A549 (cell line): ENCODE results near the gene PIGK. TPM values are rescaled to one million over a fixed set of nuclear protein-coding genes. Genes with fewer than 3 reads are reported as not detected.
A peak's percentile ranks its signal among the peaks of the same experiment; 100 is the strongest.

Experiments used
- ATAC-seq, 2 experiments: fragments of 200-7000 bp in 1 of 2; fragments of >200 bp in 1 of 2; cut with Nextera tagmentation in 1 of 2; cut with Tn5 transposase in 1 of 2; 3 replicates each; pipeline versions ENCODE4 v1.8.0 to v1.9.1; 2018 to 2020; ENCODE audit warnings: mild to moderate bottlenecking in 1 of 2, moderate library complexity in 1 of 2
- CTCF ChIA-PET: fragments of 300-600 bp; sonication (Branson Sonifier 250); formaldehyde crosslinking; extraction: SDS; loops from one replicate; lab custom pipeline; 2021; ENCODE audit warnings: antibody characterized with exemption, inconsistent platforms; lab: Yijun Ruan, JAX
- POLR2A ChIA-PET: fragments of 350-600 bp; formaldehyde crosslinking; extraction: SDS; loops from one replicate; lab custom pipeline; 2021; ENCODE audit warnings: antibody characterized with exemption, inconsistent platforms; lab: Yijun Ruan, JAX
- DNase-seq, 2 experiments: peaks; one replicate each; pipeline versions ENCODE4 v3.0.0 to v3.0.0-alpha.2; 2011 to 2016; ENCODE audit warnings: low read depth in 1 of 2, low spot score in 1 of 2
- FAIRE-seq: peaks from 2 replicates; lab custom pipeline; 2011; peaks lifted over from hg19 to GRCh38; lab: Jason Lieb, UNC
- H3K27ac ChIP-seq, 2 experiments: fragments of >200 bp; sonication (Bioruptor Twin); formaldehyde crosslinking; 3 replicates each; pipeline ENCODE4 v1.5.1; 2016 to 2017
- H3K4me1 ChIP-seq: fragments of >200 bp; sonication (Bioruptor Twin); formaldehyde crosslinking; 3 replicates; pipeline ENCODE4 v1.6.1; 2016
- H3K4me2 ChIP-seq: fragments of >200 bp; sonication (Bioruptor Twin); formaldehyde crosslinking; 3 replicates; pipeline ENCODE4 v1.6.1; 2016
- H3K4me3 ChIP-seq: fragments of >200 bp; sonication (Bioruptor Twin); formaldehyde crosslinking; 3 replicates; pipeline ENCODE4 v1.5.1; 2016
- H3K9me3 ChIP-seq: fragments of >200 bp; sonication (Bioruptor Twin); formaldehyde crosslinking; 3 replicates; pipeline ENCODE4 v1.6.1; 2016
- BHLHE40 ChIP-seq: IDR thresholded peaks from 2 replicates; pipeline ENCODE4 v1.6.1; 2012; ENCODE audit warnings: low read depth, low read length, inconsistent platforms
- CBX8 ChIP-seq: fragments of 200-600 bp; sonication (generic); IDR thresholded peaks from 2 replicates; pipeline ENCODE4 v1.6.1; 2016
- CEBPB ChIP-seq, 2 experiments: fragments of >200 bp in 1 of 2; sonication (Bioruptor Twin) in 1 of 2; formaldehyde crosslinking in 1 of 2; IDR thresholded peaks; 2 replicates each; pipeline ENCODE4 v1.6.1; 2012 to 2016
- CHD4 ChIP-seq: fragments of 200-600 bp; sonication (generic); IDR thresholded peaks from 2 replicates; pipeline ENCODE4 v1.6.1; 2016; ENCODE audit warnings: antibody characterized with exemption, mild to moderate bottlenecking, borderline replicate concordance
- CTCF ChIP-seq: fragments of >200 bp; sonication (Bioruptor Twin); formaldehyde crosslinking; IDR thresholded peaks from 3 replicates; pipeline ENCODE4 v1.5.1; 2016
- EHF ChIP-seq: fragments of 250-450 bp; sonication (Bioruptor Pico); IDR thresholded peaks from 2 replicates; pipeline ENCODE4 v1.5.0; 2020; ENCODE audit warnings: mild to moderate bottlenecking
- GATA3 ChIP-seq: IDR thresholded peaks from 2 replicates; pipeline ENCODE4 v1.6.1; 2012; ENCODE audit warnings: borderline replicate concordance
- HOXB13 ChIP-seq: fragments of 250-450 bp; sonication (Bioruptor Pico); IDR thresholded peaks from 2 replicates; pipeline ENCODE4 v1.5.0; 2020; ENCODE audit warnings: low read depth, mild to moderate bottlenecking, moderate library complexity
- JUN ChIP-seq, 2 experiments: fragments of >200 bp; sonication (Bioruptor Twin); formaldehyde crosslinking; IDR thresholded peaks; 2 replicates in 1 of 2; 3 replicates in 1 of 2; pipeline ENCODE4 v1.6.1; 2016 to 2017
- KDM5A ChIP-seq: fragments of 200-600 bp; sonication (generic); IDR thresholded peaks from 2 replicates; pipeline ENCODE4 v1.6.1; 2016; ENCODE audit warnings: antibody characterized with exemption, mild to moderate bottlenecking
- NPAS2 ChIP-seq: fragments of 250-450 bp; sonication (Bioruptor Pico); IDR thresholded peaks from 2 replicates; pipeline ENCODE4 v1.8.0; 2022; ENCODE audit warnings: mild to moderate bottlenecking, moderate library complexity, borderline replicate concordance
- PHF8 ChIP-seq: fragments of 200-600 bp; sonication (generic); IDR thresholded peaks from 2 replicates; pipeline ENCODE4 v1.6.1; 2016; ENCODE audit warnings: low read depth, mild to moderate bottlenecking, antibody characterized with exemption, moderate library complexity, borderline replicate concordance
- RARB ChIP-seq: fragments of 250-450 bp; sonication (Bioruptor Pico); IDR thresholded peaks from 2 replicates; pipeline ENCODE4 v1.8.0; 2021; ENCODE audit warnings: mild to moderate bottlenecking, moderate library complexity
- REST ChIP-seq: fragments of 200-600 bp; sonication (generic); IDR thresholded peaks from 2 replicates; pipeline ENCODE4 v1.6.1; 2016; ENCODE audit warnings: antibody characterized with exemption, mild to moderate bottlenecking, moderate library complexity
- RFX5 ChIP-seq: fragments of 450-650 bp; IDR thresholded peaks from 2 replicates; pipeline ENCODE4 v1.7.1; 2014; ENCODE audit warnings: antibody characterized with exemption, mild to moderate bottlenecking, moderate library complexity
- RNF2 ChIP-seq: fragments of 200-600 bp; sonication (generic); IDR thresholded peaks from 2 replicates; pipeline ENCODE4 v1.6.1; 2016; ENCODE audit warnings: low read depth, mild to moderate bottlenecking, antibody characterized with exemption, moderate library complexity, borderline replicate concordance
- USF2 ChIP-seq: fragments of 450-650 bp; IDR thresholded peaks from 2 replicates; pipeline ENCODE4 v1.6.1; 2014; ENCODE audit warnings: antibody characterized with exemption
- ZFP36 ChIP-seq: fragments of 450-650 bp; IDR thresholded peaks from 2 replicates; pipeline ENCODE4 v1.6.1; 2014; ENCODE audit warnings: borderline replicate concordance; ENCODE audit not compliant: partially characterized antibody
- WGBS: methylation state at CpG from one replicate; pipeline ENCODE4 v1.1.6; 2017; ENCODE audit errors: missing lambda C conversion rate; 5-methylcytosine and 5-hydroxymethylcytosine counted together
- polyA plus RNA-seq, 4 experiments: library from polyadenylated mRNA; depleted of rRNA in 3 of 4; stranded (reverse); fragments of >200 nt; fragmentation: RNase III in 1 of 4; extraction: RNeasy Plus Mini Kit Qiagen cat#74134 plus additional on column Dnase treatment in 1 of 4; gene quantifications; 2 replicates in 3 of 4; 3 replicates in 1 of 4; pipeline ENCODE4 v1.2.3, GENCODE V29; 2011 to 2017

PIGK gene
- polyA plus RNA-seq, 2 of the 4 experiments (the other 2 are of a cell fraction) = 31.2 to 38.5 TPM

GRCh38 chr1:77179632-77180031 lies 39.6 kb downstream of the PIGK start:
- Histone ChIP-seq H3K4me3 (no peak overlapping the region), H3K9me3 (peaks cover 9% of the 10 kb centered on the region; the same call in 2 of the 3 replicates), H3K27ac (no peak overlapping the region), H3K4me2 (no peak overlapping the region), H3K4me1 (no peaks in the 10 kb centered on the region)
- WGBS = 92% methylated on average over 1 of the region's 1 CpG
- TF ChIP-seq EHF (CRISPR knock-in tag) (no peak), KDM5A (no peak), CBX8 (no peak), RFX5 (no peak), GATA3 (no peak), NPAS2 (CRISPR knock-in tag) (no peak), RARB (CRISPR knock-in tag) (no peak), USF2 (no peak), REST (no peak), BHLHE40 (no peak), RNF2 (no peak), HOXB13 (CRISPR knock-in tag) (no peak), CHD4 (no peak), JUN (IDR thresholded peaks at IDR 0.05) (no peak), CEBPB (IDR thresholded peaks at IDR 0.05) (no peak)
- ChIA-PET POLR2A (no interaction called here), CTCF (no interaction called here)
- ATAC-seq (no peak), DNase-seq (no peak), FAIRE-seq (no peak)

- H3K27ac ChIP-seq = no peak overlapping the region
- no peak overlapping the region for H3K4me3 ChIP-seq
- H3K4me1 ChIP-seq = no peaks in the 10 kb centered on the region
- TF ChIP-seq ZFP36 = peak; percentile 95
- no peak for TF ChIP-seq CTCF
- no peak for TF ChIP-seq PHF8
- TF ChIP-seq, all 56 proteins: peak for 1
- H3K4me2 ChIP-seq = no peak overlapping the region
- WGBS = 56% methylated on average over 3 of the region's 3 CpGs
- ChIA-PET CTCF (interaction anchor here (0.6 kb wide), 1 partner anchor 358 kb away, joined by 4 read pairs; no protein-coding TSS in a partner anchor), POLR2A (no interaction called here)
- FAIRE-seq = no peak
- no peak for ATAC-seq
- peak in 1 of 2 experiments; percentile 38 for DNase-seq
- peaks cover 14% of the 10 kb centered on the region; the same call in 2 of the 3 replicates for H3K9me3 ChIP-seq
These were observed 43.9 kb downstream of the PIGK start for GRCh38 chr1:77175230-77175844.
